SK-N-SH treated with all-trans-retinoic acid at 6 μM for 48 hours (cell line): Measurements from ENCODE around the gene OR13C2.
"Not testable (repeated sequence)": the region's sequence is repeated elsewhere in the genome, so short reads cannot be mapped to it uniquely, and the experiment has no call there.

ENCODE experiments used
- ATAC-seq: fragments of 200-7000 bp; cut with Tn5 transposase; 3 replicates; pipeline ENCODE4 v1.9.1; 2020; ENCODE audit warnings: mild to moderate bottlenecking, moderate library complexity
- ARNTL ChIP-seq: fragments of 450-650 bp; formaldehyde crosslinking; IDR thresholded peaks from 2 replicates; pipeline ENCODE4 v1.5.0; 2020; ENCODE audit warnings: low read depth, mild to moderate bottlenecking, moderate library complexity, borderline replicate concordance
- BACH2 ChIP-seq: fragments of 250-450 bp; sonication (Bioruptor Pico); IDR thresholded peaks from 2 replicates; pipeline ENCODE4 v1.9.0; 2021; ENCODE audit warnings: mild to moderate bottlenecking, borderline replicate concordance
- ISL1 ChIP-seq: fragments of 250-450 bp; sonication (Bioruptor Pico); IDR thresholded peaks from 2 replicates; pipeline ENCODE4 v2.1.2; 2022; ENCODE audit warnings: mild to moderate bottlenecking, moderate library complexity
- OSR1 ChIP-seq: fragments of 250-450 bp; sonication (Bioruptor Pico); IDR thresholded peaks from 2 replicates; pipeline ENCODE4 v1.8.0; 2022; ENCODE audit warnings: moderate library complexity, mild to moderate bottlenecking, inconsistent platforms
- PPARA ChIP-seq: fragments of 250-450 bp; sonication (Bioruptor Pico); IDR thresholded peaks from 2 replicates; pipeline ENCODE4 v1.5.0; 2020; ENCODE audit warnings: mild to moderate bottlenecking, borderline replicate concordance
- SNAI2 ChIP-seq: fragments of 250-450 bp; sonication (Bioruptor Pico); IDR thresholded peaks from 2 replicates; pipeline ENCODE4 v1.5.0; 2020; ENCODE audit warnings: mild to moderate bottlenecking, moderate library complexity
- TCF4 ChIP-seq: fragments of 250-450 bp; sonication (Bioruptor Pico); IDR thresholded peaks from 2 replicates; pipeline ENCODE4 v1.8.0; 2021; ENCODE audit warnings: mild to moderate bottlenecking, moderate library complexity, borderline replicate concordance
- TOX ChIP-seq: fragments of 250-450 bp; sonication (Bioruptor Pico); IDR thresholded peaks from 2 replicates; pipeline ENCODE4 v1.8.0; 2021; ENCODE audit warnings: mild to moderate bottlenecking, moderate library complexity, borderline replicate concordance
- ZC3H10 ChIP-seq: fragments of 250-450 bp; sonication (Bioruptor Pico); IDR thresholded peaks from 2 replicates; pipeline ENCODE4 v1.5.1; 2021; ENCODE audit warnings: mild to moderate bottlenecking, moderate library complexity
- ZFP3 ChIP-seq: fragments of 250-450 bp; sonication (Bioruptor Pico); IDR thresholded peaks from 2 replicates; pipeline ENCODE4 v1.5.0; 2020; ENCODE audit warnings: mild to moderate bottlenecking, moderate library complexity
- ZNF565 ChIP-seq: fragments of 450-650 bp; formaldehyde crosslinking; conservative IDR thresholded peaks from 2 replicates; pipeline ENCODE4 v1.5.0; 2020; ENCODE audit warnings: low read depth, mild to moderate bottlenecking, moderate library complexity
- ZNF70 ChIP-seq: fragments of 450-650 bp; formaldehyde crosslinking; IDR thresholded peaks from 2 replicates; pipeline ENCODE4 v1.5.0; 2020; ENCODE audit warnings: mild to moderate bottlenecking, moderate library complexity
- ZNF8 ChIP-seq: fragments of 450-650 bp; formaldehyde crosslinking; IDR thresholded peaks from 2 replicates; pipeline ENCODE4 v1.5.0; 2020; ENCODE audit warnings: mild to moderate bottlenecking, moderate library complexity
- TF ChIP-seq, protein P1 (sequence below): fragments of 250-450 bp; sonication (Bioruptor Pico); IDR thresholded peaks from 2 replicates; pipeline ENCODE4 v1.5.1; 2020; ENCODE audit warnings: low read depth, mild to moderate bottlenecking, moderate library complexity
- TF ChIP-seq, protein P2 (sequence below): fragments of 250-450 bp; sonication (Bioruptor Pico); IDR thresholded peaks from 2 replicates; pipeline ENCODE4 v1.8.0; 2020; ENCODE audit warnings: mild to moderate bottlenecking, moderate library complexity, borderline replicate concordance
- TF ChIP-seq, protein P3 (sequence below): fragments of 250-450 bp; sonication (Bioruptor Pico); IDR thresholded peaks from 2 replicates; pipeline ENCODE4 v1.5.1; 2021; ENCODE audit warnings: mild to moderate bottlenecking, moderate library complexity
- TF ChIP-seq, protein P4 (sequence below): fragments of 250-450 bp; sonication (Bioruptor Pico); IDR thresholded peaks from 2 replicates; pipeline ENCODE4 v1.8.0; 2021; ENCODE audit warnings: low read depth, mild to moderate bottlenecking, moderate library complexity, borderline replicate concordance

Gene OR13C2

GRCh38 chr9:104608336-104608735 lies 2.9 kb upstream of the OR13C2 start:
- ATAC-seq: no peak
- TF ChIP-seq, protein P1, sequence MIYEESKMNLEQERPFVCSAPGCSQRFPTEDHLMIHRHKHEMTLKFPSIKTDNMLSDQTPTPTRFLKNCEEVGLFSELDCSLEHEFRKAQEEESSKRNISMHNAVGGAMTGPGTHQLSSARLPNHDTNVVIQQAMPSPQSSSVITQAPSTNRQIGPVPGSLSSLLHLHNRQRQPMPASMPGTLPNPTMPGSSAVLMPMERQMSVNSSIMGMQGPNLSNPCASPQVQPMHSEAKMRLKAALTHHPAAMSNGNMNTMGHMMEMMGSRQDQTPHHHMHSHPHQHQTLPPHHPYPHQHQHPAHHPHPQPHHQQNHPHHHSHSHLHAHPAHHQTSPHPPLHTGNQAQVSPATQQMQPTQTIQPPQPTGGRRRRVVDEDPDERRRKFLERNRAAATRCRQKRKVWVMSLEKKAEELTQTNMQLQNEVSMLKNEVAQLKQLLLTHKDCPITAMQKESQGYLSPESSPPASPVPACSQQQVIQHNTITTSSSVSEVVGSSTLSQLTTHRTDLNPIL (CRISPR knock-in tag): no peak
- TF ChIP-seq ZFP3 (CRISPR knock-in tag): no peak
- TF ChIP-seq ZNF565 (CRISPR knock-in tag): no peak
- no peak for TF ChIP-seq ARNTL (CRISPR knock-in tag)
- TF ChIP-seq, protein P2, sequence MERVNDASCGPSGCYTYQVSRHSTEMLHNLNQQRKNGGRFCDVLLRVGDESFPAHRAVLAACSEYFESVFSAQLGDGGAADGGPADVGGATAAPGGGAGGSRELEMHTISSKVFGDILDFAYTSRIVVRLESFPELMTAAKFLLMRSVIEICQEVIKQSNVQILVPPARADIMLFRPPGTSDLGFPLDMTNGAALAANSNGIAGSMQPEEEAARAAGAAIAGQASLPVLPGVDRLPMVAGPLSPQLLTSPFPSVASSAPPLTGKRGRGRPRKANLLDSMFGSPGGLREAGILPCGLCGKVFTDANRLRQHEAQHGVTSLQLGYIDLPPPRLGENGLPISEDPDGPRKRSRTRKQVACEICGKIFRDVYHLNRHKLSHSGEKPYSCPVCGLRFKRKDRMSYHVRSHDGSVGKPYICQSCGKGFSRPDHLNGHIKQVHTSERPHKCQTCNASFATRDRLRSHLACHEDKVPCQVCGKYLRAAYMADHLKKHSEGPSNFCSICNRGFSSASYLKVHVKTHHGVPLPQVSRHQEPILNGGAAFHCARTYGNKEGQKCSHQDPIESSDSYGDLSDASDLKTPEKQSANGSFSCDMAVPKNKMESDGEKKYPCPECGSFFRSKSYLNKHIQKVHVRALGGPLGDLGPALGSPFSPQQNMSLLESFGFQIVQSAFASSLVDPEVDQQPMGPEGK (CRISPR knock-in tag): no peak
- no peak for TF ChIP-seq ISL1 (CRISPR knock-in tag)
- TF ChIP-seq ZC3H10: no peak
- TF ChIP-seq PPARA: no peak
- TF ChIP-seq TOX (CRISPR knock-in tag): no peak
- TF ChIP-seq, protein P3, sequence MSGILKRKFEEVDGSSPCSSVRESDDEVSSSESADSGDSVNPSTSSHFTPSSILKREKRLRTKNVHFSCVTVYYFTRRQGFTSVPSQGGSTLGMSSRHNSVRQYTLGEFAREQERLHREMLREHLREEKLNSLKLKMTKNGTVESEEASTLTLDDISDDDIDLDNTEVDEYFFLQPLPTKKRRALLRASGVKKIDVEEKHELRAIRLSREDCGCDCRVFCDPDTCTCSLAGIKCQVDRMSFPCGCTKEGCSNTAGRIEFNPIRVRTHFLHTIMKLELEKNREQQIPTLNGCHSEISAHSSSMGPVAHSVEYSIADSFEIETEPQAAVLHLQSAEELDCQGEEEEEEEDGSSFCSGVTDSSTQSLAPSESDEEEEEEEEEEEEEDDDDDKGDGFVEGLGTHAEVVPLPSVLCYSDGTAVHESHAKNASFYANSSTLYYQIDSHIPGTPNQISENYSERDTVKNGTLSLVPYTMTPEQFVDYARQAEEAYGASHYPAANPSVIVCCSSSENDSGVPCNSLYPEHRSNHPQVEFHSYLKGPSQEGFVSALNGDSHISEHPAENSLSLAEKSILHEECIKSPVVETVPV (CRISPR knock-in tag): no peak
- TF ChIP-seq TCF4 (CRISPR knock-in tag): no peak

DNA sequence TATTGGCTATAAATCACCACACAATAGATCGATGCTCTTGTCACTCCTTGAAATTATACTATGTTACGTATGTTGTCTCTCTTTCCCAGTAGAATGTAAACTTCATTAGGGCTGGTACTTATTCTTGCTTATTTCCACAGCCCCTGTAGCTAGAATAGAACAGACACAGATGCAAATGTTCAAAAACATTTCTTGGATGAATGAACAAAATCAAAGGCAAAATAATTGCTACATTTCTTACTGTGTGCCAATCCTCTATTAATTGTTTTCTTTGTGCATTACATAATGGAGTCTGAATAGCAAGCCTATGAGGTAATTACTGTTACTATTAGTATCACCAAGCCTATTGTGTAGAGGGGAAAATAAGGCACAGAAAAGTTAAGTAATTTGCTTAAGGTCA lies 725 bp upstream of the OR13C2 start:
- no peak for ATAC-seq
- TF ChIP-seq, protein P3 (CRISPR knock-in tag): no peak
- no peak for TF ChIP-seq ZFP3 (CRISPR knock-in tag)

DNA sequence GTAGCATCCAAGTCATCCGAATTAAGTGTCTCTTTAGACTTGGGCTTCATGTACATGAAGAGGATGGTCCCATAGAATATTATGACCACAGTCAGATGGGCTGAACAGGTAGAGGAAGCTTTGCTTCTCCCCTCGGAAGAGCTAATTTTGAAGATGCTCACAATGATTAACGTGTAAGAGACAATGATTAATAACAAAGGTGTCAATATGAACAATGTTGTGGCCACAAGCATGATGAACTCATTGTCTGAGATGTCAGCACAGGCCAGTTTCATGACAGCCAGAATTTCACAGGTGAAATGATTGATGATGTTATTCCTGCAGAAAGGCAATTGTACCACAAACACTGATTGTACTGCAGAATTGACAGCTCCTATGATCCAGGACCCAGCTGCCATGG lies 626 bp downstream of the OR13C2 start:
- TF ChIP-seq, protein P1 (CRISPR knock-in tag): no peak
- TF ChIP-seq ZNF70 (CRISPR knock-in tag) (no peak), ZNF565 (CRISPR knock-in tag) (no peak), BACH2 (CRISPR knock-in tag) (no peak), TOX (CRISPR knock-in tag) (no peak), ARNTL (CRISPR knock-in tag) (no peak), ZNF8 (no peak), PPARA (no peak), SNAI2 (CRISPR knock-in tag) (no peak), ZC3H10 (no peak), OSR1 (CRISPR knock-in tag) (no peak)
- TF ChIP-seq, protein P2 (CRISPR knock-in tag): no peak
- TF ChIP-seq, protein P4, sequence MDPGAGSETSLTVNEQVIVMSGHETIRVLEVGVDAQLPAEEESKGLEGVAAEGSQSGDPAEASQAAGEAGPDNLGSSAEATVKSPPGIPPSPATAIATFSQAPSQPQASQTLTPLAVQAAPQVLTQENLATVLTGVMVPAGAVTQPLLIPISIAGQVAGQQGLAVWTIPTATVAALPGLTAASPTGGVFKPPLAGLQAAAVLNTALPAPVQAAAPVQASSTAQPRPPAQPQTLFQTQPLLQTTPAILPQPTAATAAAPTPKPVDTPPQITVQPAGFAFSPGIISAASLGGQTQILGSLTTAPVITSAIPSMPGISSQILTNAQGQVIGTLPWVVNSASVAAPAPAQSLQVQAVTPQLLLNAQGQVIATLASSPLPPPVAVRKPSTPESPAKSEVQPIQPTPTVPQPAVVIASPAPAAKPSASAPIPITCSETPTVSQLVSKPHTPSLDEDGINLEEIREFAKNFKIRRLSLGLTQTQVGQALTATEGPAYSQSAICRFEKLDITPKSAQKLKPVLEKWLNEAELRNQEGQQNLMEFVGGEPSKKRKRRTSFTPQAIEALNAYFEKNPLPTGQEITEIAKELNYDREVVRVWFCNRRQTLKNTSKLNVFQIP (CRISPR knock-in tag): no peak
- TF ChIP-seq, protein P3 (CRISPR knock-in tag): no peak
- ATAC-seq: no peak

DNA sequence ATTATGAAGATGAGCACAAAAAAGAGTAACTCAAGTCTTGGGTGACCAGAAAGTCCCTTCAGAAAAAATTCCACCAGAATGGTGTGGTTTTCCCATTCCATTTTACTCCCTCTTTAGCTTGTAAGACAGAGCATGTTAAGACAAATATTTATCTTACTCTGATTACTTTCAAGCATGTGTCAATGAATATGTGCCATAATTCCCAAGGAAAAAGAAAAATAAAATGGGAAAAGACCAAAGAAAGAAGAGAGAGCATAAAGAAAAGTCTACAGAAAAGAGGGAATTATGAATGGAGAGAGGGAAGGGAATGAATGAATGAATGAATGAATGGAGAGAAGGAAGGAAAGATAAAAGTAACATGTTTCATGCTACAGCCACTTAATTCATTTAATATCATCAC lies 6.1 kb downstream of the OR13C2 start, which contains the start of gene OR13C5:
OR13C5 (minus strand) TSS at position 101 of the 400 bp plus-strand sequence; CDS start at position 101, 0 bp downstream.
- not testable (repeated sequence) for ATAC-seq

DNA sequence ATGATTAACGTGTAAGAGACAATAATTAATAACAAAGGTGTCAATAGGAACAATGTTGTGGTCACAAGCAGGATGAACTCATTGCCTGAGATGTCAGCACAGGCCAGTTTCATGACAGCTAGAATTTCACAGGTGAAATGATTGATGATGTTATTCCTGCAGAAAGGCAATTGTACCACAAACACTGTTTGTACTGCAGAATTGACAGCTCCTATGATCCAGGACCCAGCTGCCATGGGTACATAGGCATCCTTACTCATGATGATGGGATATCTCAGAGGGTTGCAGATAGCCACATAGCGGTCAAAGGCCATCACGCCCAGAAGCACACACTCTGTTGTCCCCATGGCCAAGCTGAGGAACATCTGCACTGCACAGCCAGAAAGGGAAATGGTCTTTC lies 6.7 kb downstream of the OR13C2 start:
- ATAC-seq: not testable (repeated sequence)
